GM19193 (cell line): ENCODE measurements around the gene C1QTNF1.

Experiments
- POLR2A ChIP-seq: IDR thresholded peaks from 4 replicates; pipeline ENCODE4 v1.6.1; 2011; ENCODE audit not compliant: insufficient read depth, insufficient read length; ENCODE audit errors: extremely low read depth

The C1QTNF1 gene

DNA sequence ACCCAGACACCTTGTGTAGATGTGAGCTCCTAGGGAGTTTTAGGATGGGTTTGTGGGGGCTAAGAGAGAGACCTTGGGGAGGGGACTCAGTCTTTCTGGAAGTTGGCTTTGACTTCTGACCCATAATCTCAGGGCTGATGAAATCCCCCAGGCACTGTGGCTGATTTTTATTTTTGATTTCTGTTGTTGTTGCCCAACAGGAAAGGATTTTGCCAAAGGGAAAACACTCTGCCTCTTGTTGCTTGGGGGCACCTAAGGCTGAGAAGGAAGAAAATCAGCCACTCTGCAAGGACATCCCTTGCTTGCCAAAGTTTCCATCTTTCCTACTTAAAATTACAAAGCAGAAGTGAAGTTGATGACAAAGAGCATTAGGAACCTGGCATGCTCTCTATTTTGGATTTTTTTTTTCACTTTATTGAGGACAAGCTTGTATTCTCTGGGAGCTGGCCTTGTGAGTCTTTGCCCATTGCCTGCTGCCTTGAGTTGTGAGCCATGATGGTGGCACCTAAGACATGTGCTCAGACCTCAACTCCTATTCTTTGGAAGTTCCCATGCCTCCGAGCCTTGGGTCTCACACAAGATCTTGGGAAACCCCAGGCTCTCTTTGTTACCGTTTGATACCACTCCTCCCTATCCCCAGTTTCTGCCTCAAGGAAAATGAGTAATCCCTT, 3.2 kb upstream of the C1QTNF1 start:
- TF ChIP-seq POLR2A = no peak

GRCh38 chr17:79022507-79022991, 1.4 kb upstream of the C1QTNF1 start:
- no peak for TF ChIP-seq POLR2A

GRCh38 chr17:79023180-79023705, 726 bp upstream of the C1QTNF1 start:
- TF ChIP-seq POLR2A = no peak

- TF ChIP-seq POLR2A = no peak
Observed at GRCh38 chr17:79024901-79025737, 1.1 kb downstream of the C1QTNF1 start.

DNA sequence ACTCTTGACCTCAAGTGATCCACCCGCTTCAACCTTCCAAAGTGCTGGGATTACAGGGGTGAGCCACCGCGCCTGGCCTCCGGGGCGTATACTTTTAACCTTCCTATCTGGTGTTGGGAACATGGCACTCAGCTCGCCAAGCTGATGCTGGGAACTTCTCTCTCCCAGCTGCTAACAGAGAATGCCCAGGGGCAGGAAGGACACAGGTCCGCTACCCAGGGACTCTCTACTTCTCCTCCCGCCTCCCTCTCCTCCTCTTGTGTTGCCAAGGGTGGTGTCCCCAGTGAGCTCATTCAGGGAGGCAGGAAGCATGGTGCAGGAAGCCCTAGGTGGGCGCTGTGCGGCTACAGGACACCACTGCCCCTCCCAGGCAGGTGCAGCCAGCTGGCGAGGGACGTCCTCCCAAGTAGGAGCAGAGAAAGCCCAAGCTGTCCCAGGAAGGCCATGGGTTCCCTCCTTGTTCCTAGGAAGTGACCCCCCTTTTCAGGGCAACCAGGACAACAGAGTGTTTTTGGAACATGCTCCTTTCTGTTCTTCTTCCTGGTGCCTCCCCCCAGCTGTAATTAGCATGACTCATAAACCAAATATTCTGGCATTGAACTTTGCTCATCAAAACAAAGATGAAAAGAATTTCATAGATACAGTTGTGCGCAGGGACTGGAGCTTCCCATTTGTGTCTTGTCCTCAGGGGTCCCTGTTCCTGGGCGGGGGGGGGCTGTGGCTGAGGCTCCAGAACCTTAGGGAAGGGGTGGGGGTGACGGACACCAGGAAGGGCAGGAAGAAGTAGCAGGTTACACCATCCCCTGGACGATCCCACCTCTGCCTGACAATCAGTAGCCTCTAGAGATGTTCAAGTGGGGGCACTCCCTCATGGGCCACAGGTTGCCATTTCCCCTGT, 2.7 kb downstream of the C1QTNF1 start:
- TF ChIP-seq POLR2A = no peak

- TF ChIP-seq POLR2A = no peak
Observed at GRCh38 chr17:79027274-79027924, 3.4 kb downstream of the C1QTNF1 start.

DNA sequence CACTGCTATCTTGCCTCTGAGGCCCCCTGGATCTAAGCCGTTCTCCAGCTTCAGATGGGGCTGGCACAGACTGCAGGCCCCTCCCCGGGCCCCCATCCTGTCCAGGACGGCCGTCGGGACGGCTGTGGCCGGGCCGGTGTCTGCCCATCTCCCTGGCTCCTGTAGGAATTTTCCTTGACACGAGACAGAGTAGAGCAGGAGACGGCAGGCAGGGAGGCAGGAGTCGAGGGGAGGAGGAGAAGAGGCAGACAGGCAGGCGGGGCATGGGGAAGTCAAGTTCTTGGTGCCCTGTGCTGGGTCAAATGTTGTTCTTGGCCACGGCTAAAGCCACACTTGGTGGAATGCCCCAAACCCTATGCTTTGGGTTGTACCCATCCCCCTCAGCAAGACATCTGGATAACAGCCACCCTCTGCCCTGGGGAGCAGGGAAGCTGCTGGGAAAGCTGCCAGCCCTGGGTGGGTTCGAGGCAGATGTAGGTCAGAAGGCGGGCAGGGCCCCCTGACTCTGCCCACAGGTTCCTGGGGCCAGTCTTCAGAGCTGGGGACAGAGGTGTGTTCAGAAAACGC, 4.0 kb downstream of the C1QTNF1 start:
- no peak for TF ChIP-seq POLR2A

- TF ChIP-seq POLR2A = no peak
Observed at GRCh38 chr17:79028496-79029326, 4.7 kb downstream of the C1QTNF1 start.

GRCh38 chr17:79029327-79030009, 5.5 kb downstream of the C1QTNF1 start:
- TF ChIP-seq POLR2A = no peak

- TF ChIP-seq POLR2A = no peak
Observed at GRCh38 chr17:79031996-79032875, 8.3 kb downstream of the C1QTNF1 start.

DNA sequence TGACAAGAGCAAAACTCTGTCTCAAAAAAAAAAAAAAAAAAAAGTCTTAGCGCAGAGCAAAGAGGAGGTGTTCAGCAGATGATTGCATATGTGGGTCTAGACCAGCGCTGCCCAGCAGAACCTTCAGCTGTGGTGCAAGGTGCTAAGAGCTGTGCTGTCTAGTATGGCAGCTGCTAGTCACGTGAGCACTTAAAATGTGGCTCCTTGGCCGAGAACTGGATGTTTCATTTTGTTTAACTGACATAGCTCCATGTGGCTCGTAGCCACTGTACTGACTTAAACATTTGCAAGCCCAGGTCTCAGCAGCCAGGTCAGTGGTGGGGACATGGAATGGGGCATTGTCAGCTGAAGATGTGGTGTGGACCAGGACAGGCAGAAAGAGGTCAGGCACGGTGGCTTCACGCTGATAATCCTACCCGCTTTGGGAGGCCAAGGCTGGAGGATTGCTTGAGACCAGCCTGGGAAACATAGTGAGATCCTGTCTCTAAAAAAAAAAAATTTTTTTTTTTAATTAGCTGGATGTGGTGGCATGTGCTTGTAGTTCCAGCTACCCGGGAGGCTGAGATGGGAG, 9.2 kb downstream of the C1QTNF1 start:
- no peak for TF ChIP-seq POLR2A

DNA sequence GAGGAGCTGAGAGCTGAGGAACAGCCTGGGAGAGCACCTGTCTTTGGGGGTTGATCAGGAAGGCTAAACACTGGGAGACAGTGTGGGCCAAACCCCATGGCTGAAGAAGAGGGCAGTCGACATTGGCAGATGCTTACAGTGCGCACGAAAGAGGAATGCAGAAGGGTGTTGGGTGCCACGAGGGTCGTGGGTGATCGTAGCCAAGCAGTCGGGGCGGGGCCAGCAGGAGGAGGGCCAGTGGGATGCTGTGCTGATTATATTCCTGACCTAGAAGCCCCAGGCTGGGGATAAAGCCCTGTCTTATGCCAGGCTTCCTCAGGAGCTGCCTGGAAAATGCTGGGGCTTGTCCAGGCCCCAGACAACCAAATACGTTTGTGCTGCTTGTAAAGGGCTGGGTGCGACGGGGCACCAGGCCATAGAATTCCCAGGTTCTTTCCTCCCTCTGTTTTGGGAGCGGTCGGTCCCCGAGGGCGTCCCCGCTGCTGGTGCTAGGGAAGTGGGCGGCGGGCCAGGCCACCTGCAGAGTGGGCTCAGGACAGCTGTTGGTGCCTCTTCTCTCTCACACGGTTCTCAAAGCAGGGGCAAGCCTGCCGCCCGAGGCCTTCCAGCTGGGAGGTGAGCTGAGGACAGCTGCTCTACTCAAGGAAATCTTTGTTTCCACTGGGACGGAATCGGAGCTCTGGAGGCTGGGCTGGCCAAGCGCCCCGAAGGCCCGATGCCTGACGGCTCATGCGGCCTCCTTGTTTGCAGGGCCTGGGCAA, 10.0 kb downstream of the C1QTNF1 start:
- TF ChIP-seq POLR2A = no peak
